Measurements from ENCODE around the gene ZNF652.
A peak's percentile ranks its signal among the peaks of the same experiment; 100 is the strongest.

The ZNF652 gene

DNA sequence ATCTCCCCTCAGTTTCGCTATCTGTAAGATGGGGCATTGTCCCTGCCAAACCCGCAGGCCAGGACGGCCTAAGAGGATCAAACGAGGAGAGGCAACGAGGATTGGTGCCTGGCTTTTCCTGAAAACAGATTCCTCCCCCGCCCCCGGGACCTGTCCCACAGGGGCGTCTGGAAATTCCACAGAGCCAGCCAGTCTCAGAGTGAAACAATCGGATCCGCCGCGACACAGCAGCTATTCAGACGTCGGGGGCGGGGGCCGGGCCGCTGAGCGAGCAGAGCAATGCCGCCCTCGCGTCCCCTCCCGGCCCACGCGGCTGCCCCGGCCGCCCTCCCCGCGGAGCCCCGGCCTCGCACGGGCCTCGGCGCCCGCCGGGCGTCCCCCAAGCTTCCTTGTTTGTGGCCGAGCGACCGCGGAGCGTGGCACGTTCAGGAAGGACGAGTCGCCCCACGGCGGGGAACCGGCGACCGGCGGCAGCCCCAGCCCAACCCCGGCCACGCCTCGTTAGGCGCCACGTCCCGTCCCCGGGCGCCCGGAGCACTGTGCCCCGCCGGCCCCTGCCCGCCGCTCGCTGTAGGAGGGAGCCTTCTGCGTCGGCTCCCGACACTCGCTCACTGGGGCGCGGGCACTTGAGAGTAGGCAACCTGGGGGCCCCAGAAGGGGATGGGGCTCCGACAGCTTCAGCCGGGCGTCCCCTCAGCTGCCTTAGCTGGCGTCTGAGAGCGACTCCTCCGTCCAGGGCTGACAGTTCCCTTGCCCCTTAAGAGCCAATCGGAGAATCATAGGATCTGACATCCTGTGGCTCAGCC is 101.8 kb downstream of the ZNF652 start:
- Histone ChIP-seq H3K36me3 (ENCODE audit: insufficient read depth, low read length) (no peaks in the 10 kb centered on the region), H3K27me3 (ENCODE audit: insufficient read depth, low read length) (0 out of 2 replicates have a peak, but pooled peaks cover 4% of the 10 kb centered on the region), H2AFZ (ENCODE audit: low read length) (no peak overlapping the region), H3F3A (ENCODE audit: insufficient read depth, low read length) (no peaks in the 10 kb centered on the region), H3K27ac (ENCODE audit: low read depth, low read length, poor library complexity, severe bottlenecking) (no peak overlapping the region), H3K4me2 (ENCODE audit: low read length) (peak overlapping the region; percentile 68), H3K4me3 (ENCODE audit: low read depth, low read length, poor library complexity, severe bottlenecking) (peak overlapping the region; percentile 51), H3K4me1 (ENCODE audit: insufficient read depth, low read length, severe bottlenecking) (peaks cover 10% of the 10 kb centered on the region), H3K9me3 (ENCODE audit: low read length) (no peaks in the 10 kb centered on the region), H4K20me1 (ENCODE audit: insufficient read depth, low read length) (no peaks in the 10 kb centered on the region), H3K9me2 (ENCODE audit: low read depth, low read length) (no peaks in the 10 kb centered on the region), H3K79me2 (ENCODE audit: insufficient read depth, low read length) (no peaks in the 10 kb centered on the region), H3K9ac (ENCODE audit: low read length) (peak overlapping the region; percentile 9; the same call in 1 of the 2 replicates)
- no peak for TF ChIP-seq EZH2 (IDR thresholded peaks at IDR 0.05; ENCODE audit: borderline replicate concordance, low read length)
- TF ChIP-seq, protein P1, sequence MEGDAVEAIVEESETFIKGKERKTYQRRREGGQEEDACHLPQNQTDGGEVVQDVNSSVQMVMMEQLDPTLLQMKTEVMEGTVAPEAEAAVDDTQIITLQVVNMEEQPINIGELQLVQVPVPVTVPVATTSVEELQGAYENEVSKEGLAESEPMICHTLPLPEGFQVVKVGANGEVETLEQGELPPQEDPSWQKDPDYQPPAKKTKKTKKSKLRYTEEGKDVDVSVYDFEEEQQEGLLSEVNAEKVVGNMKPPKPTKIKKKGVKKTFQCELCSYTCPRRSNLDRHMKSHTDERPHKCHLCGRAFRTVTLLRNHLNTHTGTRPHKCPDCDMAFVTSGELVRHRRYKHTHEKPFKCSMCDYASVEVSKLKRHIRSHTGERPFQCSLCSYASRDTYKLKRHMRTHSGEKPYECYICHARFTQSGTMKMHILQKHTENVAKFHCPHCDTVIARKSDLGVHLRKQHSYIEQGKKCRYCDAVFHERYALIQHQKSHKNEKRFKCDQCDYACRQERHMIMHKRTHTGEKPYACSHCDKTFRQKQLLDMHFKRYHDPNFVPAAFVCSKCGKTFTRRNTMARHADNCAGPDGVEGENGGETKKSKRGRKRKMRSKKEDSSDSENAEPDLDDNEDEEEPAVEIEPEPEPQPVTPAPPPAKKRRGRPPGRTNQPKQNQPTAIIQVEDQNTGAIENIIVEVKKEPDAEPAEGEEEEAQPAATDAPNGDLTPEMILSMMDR (IDR thresholded peaks at IDR 0.05; ENCODE audit: low read length), result no peak

DNA sequence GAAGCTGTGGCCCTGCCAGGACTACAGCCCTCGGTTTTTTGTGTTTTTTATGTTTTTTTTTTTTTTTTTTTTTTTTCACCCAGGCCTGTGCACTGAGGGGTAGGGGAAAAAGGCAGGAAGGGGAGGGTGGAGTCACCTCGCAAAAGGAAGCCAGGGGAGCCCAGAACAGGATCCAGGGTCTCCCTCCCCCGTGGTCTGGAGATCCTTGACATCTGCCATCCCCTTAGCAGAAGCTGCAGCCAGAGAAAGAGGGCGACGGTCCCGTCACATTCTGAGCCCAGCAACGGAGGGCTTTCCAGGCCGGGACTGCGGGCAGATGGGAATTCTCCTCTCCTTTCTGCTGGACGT is 102.4 kb downstream of the ZNF652 start:
- no peaks in the 10 kb centered on the region for H3K9me3 ChIP-seq (ENCODE audit: low read length)
- H3F3A ChIP-seq (ENCODE audit: insufficient read depth, low read length), result no peaks in the 10 kb centered on the region
- H3K36me3 ChIP-seq (ENCODE audit: insufficient read depth, low read length), result no peaks in the 10 kb centered on the region
- 0 out of 2 replicates have a peak, but pooled peaks cover 4% of the 10 kb centered on the region for H3K27me3 ChIP-seq (ENCODE audit: insufficient read depth, low read length)
- no peak for TF ChIP-seq EZH2 (IDR thresholded peaks at IDR 0.05; ENCODE audit: borderline replicate concordance, low read length)
- TF ChIP-seq, protein P1 (IDR thresholded peaks at IDR 0.05; ENCODE audit: low read length), result no peak
- no peaks in the 10 kb centered on the region for H3K79me2 ChIP-seq (ENCODE audit: insufficient read depth, low read length)
- no peaks in the 10 kb centered on the region for H3K9me2 ChIP-seq (ENCODE audit: low read depth, low read length)
- peak overlapping the region; percentile 51 for H3K4me3 ChIP-seq (ENCODE audit: low read depth, low read length, poor library complexity, severe bottlenecking)
- H3K4me1 ChIP-seq (ENCODE audit: insufficient read depth, low read length, severe bottlenecking), result peaks cover 10% of the 10 kb centered on the region
- H3K27ac ChIP-seq (ENCODE audit: low read depth, low read length, poor library complexity, severe bottlenecking), result no peak overlapping the region
- no peak overlapping the region for H2AFZ ChIP-seq (ENCODE audit: low read length)
- peak overlapping the region; percentile 9; the same call in 1 of the 2 replicates for H3K9ac ChIP-seq (ENCODE audit: low read length)
- H3K4me2 ChIP-seq (ENCODE audit: low read length), result peak overlapping the region; percentile 68
- H4K20me1 ChIP-seq (ENCODE audit: insufficient read depth, low read length), result no peaks in the 10 kb centered on the region

DNA sequence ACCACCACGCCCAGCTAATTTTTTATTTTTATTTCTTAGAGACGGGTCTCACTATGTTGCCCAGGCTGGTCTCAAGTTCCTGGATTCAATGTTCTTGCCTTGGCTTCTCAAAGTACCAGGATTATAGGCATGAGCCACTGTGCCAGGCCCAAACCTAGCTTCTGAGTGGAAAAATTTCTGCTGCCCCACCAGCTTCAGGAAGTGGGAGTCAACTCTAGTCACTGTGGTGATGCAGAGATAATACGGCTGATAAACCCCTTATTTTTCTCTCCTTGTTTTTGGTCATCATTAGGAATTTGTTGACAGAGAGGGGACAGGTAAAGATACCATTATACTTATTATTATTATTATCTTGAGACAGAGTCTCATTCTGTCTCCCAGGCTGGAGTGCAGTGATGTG is 103.7 kb downstream of the ZNF652 start:
- Histone ChIP-seq H3K9ac (ENCODE audit: low read length) (no peak overlapping the region), H3K4me3 (ENCODE audit: low read depth, low read length, poor library complexity, severe bottlenecking) (no peak overlapping the region), H3K4me1 (ENCODE audit: insufficient read depth, low read length, severe bottlenecking) (peaks cover 10% of the 10 kb centered on the region), H3K9me2 (ENCODE audit: low read depth, low read length) (no peaks in the 10 kb centered on the region), H3K9me3 (ENCODE audit: low read length) (no peaks in the 10 kb centered on the region), H3K27me3 (ENCODE audit: insufficient read depth, low read length) (0 out of 2 replicates have a peak, but pooled peaks cover 4% of the 10 kb centered on the region), H3K27ac (ENCODE audit: low read depth, low read length, poor library complexity, severe bottlenecking) (no peak overlapping the region), H3K4me2 (ENCODE audit: low read length) (no peak overlapping the region), H3K36me3 (ENCODE audit: insufficient read depth, low read length) (no peaks in the 10 kb centered on the region), H4K20me1 (ENCODE audit: insufficient read depth, low read length) (no peaks in the 10 kb centered on the region), H3K79me2 (ENCODE audit: insufficient read depth, low read length) (no peaks in the 10 kb centered on the region), H3F3A (ENCODE audit: insufficient read depth, low read length) (no peaks in the 10 kb centered on the region), H2AFZ (ENCODE audit: low read length) (no peak overlapping the region)
- TF ChIP-seq, protein P1 (IDR thresholded peaks at IDR 0.05; ENCODE audit: low read length), result no peak
- TF ChIP-seq EZH2 (IDR thresholded peaks at IDR 0.05; ENCODE audit: borderline replicate concordance, low read length), result no peak

Data from OCI-LY1 (cell line).